Measurements from ENCODE around the gene AP5S1.
"Not testable (repeated sequence)": the region's sequence is repeated elsewhere in the genome, so short reads cannot be mapped to it uniquely, and the experiment has no call there.

Gene AP5S1

DNA sequence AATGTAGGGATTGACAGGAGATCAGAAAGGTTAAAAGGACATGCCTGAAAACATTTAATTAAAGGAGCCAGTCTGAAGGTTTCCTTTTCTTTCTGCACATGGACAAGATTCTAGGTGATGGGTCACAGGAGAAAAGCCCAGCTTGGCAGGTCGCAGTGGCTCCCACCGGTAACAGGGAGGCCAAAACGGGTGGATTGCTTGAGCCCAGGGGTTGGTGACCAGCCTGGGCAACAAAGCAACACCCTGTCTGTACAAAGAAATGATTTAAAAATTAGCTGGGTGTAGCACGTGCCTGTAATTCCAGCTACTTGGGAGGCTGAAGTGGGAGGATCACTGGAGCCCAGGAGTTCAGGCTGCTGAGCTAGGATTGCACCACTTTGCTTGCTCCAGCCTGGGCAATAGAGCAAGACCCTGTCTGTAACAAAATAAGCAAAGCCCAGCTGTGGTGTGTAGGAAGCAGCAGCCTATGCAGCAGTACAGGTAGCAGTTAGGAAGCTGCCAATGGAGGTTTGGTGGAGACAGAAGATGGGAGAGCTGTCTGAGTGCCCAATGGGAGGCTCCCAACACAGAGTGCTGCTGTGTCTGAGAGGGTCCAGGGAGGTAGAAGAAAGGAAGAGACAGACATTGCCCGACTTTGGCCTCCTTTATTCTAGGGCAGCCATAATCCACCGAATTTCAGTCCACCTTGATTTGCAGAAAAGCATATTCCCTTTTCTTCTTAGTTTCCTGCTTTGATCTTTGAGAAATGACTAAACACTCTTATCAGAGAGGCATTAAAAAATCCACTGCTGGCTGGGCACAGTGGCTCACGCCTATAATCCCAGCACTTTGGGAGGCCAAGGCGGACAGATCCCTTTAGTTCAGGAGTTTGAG, 7.1 kb upstream of the AP5S1 start:
- no peak for DNase-seq (ENCODE audit: low read depth in 2 of 2)

DNA sequence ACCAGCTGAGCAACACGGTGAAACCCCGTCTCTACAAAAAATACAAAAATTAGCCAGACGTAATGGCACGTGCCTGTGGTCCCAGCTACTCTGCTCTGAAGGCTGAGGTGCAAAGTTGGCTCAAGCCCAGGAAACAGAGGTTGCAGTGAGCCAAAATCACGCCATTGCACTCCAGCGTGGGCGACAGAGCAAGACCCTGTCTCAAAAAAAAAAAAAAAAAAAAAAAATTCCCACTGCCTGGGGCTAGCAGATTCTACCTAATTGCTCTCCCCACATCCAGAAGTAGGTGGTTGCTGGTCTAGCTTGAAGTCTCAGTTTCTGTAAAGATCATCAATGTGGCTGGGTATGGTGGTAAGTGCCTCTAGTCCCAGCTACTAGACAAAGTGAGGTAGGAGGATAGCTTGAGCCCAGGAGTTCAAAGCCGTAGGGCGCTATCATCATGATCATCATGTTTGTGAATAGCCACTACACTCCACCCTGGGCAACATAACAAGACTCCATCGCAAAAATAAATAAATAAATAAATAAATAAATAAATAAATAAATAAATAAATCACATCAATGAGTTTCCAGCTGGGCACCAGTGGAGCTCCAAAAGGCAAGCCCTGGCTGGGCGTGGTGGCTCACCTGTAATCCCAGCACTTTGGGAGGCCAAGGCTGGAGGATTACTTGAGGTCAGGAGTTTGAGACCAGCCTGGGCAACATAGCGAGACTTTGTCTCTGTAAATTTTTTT, 6.3 kb upstream of the AP5S1 start:
- no peak for DNase-seq (ENCODE audit: low read depth in 2 of 2)

DNA sequence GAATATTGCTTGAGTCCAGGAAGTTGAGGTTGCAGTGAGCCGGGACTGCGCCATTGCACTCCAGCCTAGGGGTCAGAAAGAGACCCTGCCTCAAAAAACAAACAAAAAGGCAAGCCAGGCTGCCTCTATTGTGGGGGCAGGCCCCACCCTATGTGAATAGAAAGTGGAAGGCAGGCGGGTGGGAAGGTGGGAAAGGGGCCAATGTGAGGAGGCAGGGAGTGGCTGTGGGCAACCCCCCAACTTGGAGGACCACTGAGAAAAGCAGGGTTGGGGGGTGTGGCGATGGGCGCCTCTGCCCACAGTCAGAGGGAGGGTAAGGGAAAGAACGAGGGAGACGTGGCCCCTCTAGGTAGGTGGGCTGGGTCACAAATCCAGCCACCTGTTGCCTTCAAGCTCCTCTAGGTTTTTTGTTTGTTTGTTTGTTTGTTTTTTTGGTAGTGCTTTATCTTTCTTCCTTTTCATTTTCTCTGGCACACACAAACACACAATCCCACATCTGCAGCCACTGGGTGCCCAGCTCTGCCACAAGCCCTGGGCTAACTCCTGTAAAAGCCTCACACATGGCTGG, 5.3 kb upstream of the AP5S1 start:
- DNase-seq (ENCODE audit: low read depth in 2 of 2), result no peak

DNA sequence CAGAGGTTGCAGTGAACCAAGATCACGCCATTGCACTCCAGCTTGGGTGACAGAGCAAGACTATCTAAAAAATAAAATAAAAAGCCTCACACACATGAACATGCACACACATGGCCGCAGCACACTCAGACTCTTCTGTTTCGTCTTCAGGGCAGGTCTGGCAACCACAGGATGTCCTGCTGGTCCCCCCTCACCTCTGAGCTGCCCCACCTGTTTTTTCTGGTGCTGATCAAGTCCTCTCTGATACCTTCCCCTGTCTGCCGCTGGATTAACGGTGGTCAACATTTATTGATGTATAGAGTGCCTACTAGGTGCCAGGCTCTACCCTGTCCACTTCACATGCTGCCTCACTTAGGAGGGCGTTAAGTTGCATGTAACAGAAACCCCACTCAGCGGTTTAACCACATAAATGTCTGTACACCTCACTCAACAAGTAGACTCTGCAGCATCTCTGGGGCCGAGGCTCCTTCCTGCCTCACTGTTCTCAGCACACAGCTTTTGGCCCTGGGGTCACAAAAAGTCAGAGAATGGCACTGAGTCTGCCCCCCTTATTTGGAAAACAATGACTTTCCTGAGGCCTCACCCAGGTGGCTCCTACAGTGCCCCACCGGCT, 4.5 kb upstream of the AP5S1 start:
- DNase-seq (ENCODE audit: low read depth in 2 of 2), result no peak

DNA sequence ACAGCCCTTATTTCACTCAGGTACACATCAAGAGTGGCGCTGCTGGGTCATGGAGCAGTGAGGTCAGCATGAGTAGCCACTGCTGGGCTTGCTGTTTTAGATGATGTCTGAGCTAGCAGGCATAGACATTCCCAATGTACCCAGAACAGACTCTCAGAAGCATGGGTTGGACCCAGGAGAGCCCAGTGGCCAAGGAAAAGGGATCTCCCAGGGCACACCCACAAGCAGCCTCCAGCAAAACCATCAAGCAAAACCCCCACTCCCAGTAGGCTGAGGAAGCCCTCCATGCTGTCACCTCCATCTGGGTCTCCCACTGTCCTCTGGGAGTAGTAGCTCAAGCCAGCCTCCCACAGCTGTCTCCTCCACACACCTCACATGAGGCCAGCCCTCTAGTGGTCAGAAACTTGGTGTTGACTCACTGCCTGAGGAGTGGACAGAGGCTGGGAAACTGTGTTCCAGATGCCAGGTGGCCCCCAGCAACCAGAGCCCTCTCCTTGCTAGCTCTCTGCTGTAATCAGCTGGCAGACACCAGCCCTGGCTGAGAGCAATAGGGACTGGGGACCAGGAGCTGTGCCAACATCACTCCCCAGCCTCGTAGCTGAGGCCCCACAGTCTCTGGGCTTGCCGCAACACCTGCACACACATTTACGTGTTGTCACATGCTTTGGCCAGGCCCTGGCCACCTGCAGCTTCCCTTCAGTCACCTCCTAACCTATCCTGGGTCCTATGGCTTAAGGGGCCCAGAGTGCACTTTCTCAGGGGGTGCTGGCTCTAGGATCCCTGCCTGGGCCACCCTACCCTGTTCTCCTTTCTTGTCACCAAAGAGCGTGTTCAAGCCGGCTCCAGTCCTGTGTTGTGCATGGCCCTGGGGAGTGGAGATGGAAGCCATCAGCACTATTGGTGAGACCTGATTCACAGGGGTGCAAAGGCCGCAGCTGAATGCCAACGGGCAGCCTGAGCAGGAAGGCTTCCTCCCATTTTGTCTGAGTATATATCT, 1.9 kb upstream of the AP5S1 start:
- no peak for DNase-seq (ENCODE audit: low read depth in 2 of 2)

DNA sequence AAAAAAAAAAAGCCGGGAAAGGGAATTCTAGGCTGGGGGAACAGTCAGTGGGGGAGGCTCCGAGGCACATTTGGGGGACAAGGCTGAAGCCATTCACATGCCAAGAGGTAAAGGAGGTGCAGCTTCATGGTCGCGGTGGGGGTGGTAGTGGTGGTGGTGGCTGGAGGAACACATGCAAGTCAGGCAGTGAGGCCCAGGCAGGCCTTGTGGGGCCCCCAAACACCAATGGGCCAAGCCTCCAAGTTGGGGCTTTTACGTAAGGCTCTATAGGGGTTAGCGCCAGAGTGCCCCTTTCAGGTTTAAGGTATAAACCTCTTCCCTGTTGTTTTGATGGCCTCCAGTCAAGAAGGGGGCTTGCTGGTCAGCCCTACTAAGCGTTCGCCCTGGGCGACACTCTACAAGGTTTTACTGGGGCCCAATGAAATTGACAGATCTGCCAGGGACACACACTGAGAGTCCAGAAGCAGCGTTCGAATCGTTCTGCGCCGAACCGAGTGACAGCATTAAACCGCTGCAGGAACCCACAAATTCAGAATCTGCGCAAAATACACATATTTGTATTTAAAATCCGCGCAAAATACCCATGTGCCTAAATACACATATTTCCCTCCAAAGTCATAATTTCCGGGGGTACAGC, 818 bp upstream of the AP5S1 start:
- no peak for DNase-seq (ENCODE audit: low read depth in 2 of 2)

DNA sequence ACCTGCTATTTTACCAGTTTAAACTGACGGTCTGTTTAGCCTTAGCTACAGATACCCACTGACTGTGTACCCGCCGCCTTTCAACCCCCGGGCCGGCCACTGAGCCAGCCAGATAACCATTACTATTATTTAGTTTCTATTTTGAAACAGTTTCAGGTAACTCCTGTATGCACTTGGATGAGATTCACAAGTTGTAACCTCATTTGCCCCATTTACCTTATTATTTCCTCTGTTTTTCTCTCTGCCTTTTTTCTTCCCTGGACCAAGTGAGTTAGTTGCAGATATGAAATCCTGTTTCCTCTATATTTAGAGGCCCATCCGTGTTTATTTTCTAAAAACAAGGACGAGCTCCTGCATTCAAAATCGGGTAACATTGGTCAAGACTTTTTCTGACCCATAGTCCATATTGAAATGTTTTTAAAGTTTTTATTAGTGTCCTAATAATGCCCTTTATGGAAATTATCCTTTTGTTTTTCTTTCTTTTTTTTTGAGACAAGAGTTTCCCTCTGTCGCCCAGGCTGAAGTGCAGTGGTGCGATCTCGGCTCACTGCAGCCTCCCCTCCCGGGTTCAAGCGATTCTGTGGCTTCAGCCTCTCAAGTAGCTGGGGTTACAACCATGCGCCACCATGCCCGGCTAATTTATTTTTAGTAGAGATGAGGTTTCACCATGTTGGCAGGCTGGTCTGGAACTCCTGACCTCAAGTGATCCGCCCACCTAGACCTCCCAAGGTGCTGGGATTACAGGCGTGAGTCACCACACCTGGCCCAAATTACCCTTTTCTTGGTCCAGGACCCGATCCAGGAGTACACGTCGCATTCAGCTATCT, 767 bp downstream of the AP5S1 start:
- DNase-seq (ENCODE audit: low read depth in 2 of 2), result no peak

DNA sequence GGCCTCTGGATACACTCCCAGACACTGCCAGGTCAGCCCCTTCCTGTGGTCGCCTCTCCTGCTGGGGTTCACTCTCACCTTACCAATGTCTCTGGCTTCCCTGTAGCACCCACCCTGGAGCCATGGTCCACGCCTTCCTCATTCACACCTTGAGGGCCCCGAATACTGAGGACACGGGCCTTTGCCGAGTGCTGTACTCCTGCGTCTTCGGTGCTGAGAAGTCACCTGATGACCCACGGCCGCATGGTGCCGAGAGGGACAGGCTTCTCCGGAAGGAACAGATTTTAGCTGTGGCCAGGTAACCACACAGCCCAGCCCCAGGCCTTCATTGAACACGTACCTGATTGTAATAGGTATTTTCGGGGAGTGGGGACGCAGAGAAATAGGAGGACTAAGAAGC, 1.6 kb downstream of the AP5S1 start:
- no peak for DNase-seq (ENCODE audit: low read depth in 2 of 2)

DNA sequence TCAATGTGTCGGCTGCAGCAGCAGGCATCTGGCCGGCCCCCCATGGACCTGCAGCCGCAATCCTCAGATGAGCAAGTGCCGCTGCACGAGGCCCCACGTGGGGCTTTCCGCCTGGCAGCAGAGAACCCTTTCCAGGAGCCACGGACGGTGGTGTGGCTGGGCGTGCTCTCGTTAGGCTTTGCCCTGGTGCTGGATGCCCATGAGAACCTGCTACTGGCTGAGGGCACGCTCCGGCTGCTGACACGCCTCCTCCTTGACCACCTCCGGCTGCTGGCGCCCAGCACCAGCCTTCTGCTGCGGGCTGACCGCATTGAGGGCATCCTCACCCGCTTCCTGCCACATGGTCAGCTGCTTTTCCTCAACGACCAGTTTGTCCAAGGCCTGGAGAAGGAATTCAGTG, 3.5 kb downstream of the AP5S1 start:
- no peak for DNase-seq (ENCODE audit: low read depth in 2 of 2)

DNA sequence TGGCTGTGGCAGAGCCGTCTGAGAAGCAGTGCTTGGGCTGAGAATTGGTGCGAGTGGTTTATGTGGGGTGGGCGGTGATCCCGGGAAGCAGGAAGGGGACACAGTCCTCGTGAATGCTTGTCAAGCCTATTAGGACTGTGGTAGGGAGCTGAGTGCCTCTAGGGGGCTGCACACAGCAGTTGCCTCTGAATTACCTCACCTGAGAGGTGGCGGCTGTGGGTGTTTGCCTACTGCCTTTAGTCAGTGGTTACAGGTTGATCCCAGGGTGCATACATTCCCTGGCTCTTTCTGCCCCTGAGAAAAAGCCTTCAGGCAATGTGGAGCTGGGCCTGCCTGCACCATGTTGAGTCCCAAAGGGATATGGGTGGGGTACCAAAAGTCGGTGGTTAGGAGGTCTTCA, 5.2 kb downstream of the AP5S1 start:
- no peak for DNase-seq (ENCODE audit: low read depth in 2 of 2)

DNA sequence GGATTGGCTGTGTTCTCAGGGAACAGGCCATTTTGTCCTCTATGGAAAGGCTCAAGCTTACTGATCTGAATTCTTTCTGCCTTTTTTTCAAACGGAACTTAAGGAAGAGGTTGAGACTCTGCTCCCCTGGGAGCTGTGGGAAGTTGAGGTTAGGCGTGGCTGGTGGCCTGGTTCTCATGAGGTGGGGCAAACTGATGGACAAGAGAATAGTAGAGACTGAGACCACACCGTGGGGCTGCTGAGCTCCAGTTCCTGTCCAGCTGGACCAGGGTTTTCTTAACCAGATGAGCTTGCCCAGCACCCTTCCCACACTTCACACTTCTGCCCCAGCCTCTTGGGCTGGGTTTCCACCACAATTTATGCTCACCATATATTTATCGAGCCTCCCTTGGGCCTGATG, 6.1 kb downstream of the AP5S1 start:
- DNase-seq (ENCODE audit: low read depth in 2 of 2), result no peak

DNA sequence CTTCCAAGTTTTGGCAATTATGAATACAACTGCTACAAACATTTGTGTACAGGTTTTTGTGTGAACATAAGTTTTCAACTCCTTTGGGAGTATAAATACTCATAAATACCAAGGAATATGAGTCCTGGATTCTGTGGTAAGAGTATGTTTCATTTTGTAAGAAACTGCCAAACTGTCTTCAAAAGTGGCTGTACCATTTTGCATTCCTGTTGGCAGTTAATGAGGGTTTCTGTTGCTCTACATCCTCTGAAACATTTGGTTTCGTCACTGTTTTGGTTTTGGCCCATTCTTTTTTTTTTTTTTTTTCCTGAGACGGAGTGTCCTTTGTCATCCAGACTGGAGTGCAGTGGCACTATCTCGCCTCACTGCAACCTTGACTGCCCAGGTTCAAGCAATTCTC, 8.5 kb downstream of the AP5S1 start:
- no peak for DNase-seq (ENCODE audit: low read depth in 2 of 2)

DNA sequence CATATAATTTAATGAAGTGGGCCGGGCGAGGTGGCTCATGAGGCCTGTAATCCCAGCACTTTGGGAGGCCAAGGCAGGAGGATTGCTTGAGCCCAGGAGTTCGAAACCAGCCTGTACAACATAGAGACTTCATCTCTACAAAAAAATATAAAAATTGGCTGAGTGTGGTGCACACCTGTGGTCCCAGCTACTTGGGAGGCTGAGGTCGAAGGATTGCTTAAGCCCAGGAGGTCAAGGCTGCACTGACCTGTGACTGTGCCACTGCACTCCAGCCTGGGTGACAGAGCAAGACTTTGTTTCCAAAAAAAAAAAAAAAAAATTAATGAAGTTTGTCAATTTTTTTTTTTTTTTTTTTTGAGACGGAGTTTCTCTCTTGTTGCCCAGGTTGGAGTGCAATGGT, 9.5 kb downstream of the AP5S1 start:
- not testable (repeated sequence) for DNase-seq (ENCODE audit: low read depth in 2 of 2)

DNA sequence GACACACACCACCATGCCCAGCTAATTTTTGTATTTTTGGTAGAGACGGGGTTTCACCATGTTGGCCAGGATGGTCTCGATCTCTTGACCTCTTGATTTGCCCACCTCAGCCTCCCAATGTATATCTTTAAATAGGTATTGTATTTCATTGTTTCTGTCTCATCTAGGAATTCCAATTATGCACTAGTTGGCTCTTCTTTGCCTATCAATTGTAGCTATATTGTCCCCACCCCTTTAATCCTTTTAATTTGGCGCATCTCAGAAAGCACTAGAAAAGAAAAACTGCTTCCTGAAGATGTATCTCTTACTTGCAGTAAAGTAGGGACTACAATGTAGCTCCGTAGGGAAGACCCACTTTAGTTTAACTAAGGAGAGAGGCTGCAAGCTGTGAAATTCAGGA, 15.8 kb downstream of the AP5S1 start:
- no peak for DNase-seq (ENCODE audit: low read depth in 2 of 2)

DNA sequence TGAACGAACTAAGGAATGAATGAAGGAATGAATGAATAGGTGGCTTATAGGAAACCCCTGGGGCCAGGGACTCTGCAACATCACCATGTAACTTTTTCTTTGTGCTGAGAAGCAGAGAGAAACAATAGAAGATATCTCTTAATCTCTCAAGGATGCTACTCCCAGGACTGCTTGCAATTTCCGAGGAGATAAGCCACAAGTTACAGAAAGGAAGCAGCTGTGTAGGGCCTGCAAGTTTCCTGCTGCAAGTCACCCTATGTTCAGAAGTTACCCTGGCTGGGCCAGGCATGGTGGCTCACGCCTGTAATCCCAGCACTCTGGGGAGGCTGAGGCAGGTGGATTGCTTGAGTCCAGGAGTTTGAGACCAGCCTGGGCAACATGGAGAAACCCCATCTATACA, 19.0 kb downstream of the AP5S1 start:
- DNase-seq (ENCODE audit: low read depth in 2 of 2), result no peak

DNA sequence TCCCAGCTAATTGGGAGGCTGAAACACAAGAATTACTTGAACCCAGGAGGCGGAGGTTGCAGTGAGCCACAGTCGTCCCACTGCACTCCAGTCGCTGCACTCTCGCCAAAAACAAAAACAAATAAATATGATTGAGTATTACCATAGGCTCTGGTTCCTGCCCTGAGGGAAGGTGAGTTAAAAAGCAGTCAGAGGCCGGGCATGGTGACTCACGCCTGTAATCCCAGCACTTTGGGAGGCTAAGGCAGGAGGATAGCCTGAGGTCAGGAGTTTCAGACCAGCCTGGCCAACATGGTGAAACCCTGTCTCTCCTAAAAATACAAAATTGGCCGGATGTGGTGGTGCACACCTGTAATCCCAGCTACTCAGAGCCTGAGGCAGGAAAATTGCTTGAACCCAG, 19.9 kb downstream of the AP5S1 start:
- DNase-seq (ENCODE audit: low read depth in 2 of 2), result not testable (repeated sequence)

DNA sequence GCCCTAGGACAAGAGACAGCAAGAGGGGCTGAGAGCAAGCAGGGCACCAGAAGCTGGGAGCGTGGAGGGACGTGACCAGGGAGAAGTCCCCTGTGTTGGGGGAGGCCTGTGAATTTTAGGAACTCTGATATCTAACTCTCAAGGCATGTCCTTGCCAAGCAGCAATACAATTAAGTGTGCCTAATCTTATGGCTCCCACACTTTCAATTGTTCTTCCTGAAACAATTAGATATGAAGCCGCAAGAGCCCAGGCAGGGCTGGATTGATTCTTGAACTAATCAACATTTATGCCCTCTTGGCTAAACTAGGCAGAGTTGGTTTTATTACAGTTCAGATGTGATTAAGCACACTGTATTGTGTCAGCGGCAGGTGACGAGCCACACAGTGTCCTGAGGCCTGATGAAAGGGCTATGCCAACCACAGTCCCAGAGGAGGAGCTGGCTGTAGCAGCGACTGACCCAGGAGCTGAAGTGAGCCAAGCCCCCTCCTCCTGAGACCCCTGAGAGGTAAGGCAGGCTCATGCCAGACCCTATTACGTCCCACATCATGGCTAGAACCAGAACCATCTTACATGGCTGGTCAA, 22.1 kb downstream of the AP5S1 start:
- DNase-seq (ENCODE audit: low read depth in 2 of 2), result no peak

DNA sequence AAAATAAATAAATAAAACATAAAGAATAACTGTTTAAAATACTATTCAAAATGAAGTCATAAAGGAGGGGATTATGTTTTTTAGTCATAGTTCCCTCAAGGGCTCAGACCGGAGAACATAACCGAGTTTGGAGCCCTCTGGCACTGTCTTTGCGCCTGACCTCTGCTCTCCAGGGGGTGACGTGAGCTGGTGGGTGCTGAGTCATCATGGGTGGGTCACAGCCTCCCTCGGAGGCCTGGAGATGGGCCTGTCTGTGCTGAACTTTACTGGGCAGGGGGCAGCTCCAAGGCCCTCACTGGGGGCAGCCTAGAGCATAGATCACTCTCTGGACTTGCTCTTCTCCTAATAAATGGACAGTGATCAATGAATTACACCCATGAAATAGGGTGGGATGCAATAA, 23.1 kb downstream of the AP5S1 start:
- DNase-seq (ENCODE audit: low read depth in 2 of 2), result no peak

DNA sequence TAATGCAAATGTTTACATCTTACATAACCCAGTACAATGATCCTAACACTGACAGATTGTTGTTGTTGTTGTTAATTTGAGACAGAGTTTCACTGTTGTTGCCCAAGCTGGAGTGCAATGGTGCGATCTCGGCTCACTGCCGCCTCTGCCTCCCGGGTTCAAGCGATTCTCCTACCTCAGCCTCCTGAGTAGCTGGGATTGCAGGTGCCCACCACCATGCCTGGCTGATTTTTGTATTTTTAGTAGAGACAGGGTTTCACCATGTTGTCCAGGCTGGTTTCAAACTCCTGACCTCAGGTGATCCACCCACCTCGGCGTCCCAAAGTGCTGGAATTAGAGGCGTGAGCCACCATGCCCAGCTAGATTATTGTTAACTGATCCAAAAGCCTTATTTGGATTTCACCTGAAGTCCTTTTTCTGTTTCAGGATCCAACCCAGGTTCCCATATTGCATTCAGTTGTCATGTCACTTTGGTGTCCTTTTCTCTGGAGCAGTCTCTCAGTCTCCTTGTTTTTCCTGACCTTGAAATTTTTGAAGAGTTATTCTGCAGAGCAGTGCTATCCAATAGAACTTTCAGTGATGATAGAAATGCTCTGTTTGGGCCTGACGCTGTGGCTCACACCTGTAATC, 23.8 kb downstream of the AP5S1 start:
- DNase-seq (ENCODE audit: low read depth in 2 of 2), result not testable (repeated sequence)

Data from stimulated activated CD4-positive, alpha-beta T cell treated with anti-CD3 and anti-CD28 coated beads, Interleukin-1b, Interleukin-23, amount 100 ng/mL, for 4 hours (primary cell).